ENCODE results near the gene SELENOM.
"Not testable (repeated sequence)": the region's sequence is repeated elsewhere in the genome, so short reads cannot be mapped to it uniquely, and the experiment has no call there.

The SELENOM gene

DNA sequence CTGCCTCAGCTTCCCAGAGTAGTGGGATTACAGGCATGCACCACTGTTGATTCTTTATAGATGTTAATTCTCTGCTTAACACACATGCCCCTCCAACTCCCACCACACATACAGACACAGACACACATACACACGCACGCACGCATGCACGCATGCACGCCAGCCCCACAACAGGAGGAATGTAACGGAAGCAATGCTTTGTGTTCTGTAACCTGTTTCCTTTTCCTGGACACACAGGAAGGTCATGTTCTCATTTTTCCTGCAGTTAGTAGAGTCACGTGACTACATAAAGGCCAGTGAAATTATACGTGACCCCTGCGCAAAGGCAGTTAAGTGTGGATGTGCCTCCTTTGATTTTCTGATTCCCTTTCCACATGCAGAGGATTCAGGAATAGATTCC, 34.2 kb downstream of the SELENOM start:
- DNase-seq = not testable (repeated sequence)

DNA sequence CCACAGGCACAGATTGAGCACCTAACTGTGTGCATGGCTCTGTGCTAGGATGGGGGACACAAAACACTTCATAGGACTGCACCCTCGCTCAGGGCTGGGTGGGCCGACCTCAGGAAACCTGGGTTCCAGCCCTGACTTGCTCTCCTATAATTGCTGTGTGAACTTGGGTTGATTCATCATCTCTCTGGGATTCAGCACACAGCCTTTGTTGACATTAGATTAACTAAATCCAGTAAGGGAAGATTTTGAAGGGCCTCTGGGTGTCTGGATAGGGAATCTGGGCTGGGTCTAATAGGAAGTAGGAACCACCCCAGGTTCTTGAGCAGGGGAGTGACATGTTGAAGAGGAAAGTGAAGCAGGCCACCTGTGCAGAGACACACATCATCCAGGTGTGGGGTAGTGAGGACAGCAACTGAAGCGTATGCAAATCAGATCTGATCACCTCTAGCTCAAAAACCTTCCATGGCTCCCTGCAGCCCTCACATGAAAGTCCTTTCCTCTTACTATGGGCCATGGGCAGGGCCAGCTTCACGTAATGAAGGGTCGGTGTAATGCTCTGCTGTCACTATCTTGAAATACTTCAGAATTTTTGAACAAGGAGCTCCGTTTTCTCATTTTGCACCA, 37.6 kb downstream of the SELENOM start:
- DNase-seq = not testable (repeated sequence)

DNA sequence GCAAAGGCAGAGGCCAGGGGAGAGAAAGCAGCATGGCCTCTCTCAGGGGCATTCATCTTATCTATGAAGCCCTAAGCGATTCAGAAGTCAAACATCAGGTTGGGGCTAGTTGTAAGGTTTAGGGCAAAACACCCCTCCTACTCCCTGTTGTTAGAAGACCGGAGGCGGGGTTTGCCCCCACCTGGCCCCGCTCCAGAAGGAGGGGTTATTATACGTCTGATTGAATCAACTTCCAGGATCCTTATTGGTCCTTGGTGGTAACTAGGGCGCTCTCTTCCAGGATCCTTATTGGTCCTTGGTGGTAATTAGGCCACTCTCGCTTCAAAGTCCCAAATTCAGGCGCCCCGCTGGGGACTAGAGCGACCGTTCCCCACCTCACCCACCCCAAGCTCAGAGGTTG, 38.4 kb downstream of the SELENOM start:
- no peak for DNase-seq

DNA sequence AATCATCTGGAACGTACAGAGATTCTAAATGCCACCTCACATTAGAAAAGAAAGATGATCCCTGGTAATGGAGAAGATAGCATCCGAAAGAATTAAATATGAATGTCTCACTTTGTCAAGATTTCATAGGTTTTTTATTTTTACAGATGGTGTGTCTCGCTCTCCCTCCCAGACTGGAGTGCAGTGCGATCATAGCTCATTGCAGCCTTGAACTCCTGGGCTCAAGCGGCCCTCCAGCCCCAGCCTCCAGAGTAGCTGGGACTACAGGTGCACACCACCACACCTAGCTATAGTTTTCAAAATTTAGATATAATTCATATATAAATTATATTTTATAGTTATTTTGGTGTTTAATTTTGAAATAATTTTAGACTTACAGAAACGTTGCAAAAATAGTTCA, 43.0 kb downstream of the SELENOM start:
- DNase-seq = no peak

DNA sequence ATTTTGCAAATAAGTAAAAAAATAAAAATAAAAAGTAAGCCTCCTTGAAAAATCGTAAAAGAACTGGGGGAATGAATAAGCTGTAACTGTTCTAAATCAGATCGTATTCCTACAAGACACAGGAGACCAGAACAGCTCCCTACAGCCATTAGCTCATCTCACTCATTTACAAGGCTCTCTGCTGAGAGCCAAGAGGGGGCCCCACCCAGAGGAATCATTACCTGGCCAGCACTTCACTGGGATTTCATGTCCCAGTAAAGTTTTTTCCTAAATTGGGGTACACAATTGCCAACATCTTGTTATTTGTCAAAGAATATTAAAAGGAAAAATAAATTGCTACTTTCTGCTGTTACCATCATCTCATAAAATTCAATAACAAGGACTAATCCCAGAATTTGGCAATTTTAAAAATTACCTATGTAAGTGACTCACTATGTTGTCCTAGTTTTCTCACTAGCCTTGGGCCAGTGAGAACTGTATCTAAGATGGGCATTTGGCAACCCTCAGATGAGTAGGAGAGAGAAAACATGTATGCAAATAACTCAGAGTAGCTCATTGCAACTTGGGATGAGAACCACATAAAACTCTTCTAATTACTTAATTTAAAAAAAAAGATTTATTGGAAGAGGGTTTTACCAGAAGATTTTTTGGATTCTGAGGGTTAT, 44.7 kb downstream of the SELENOM start:
- no peak for DNase-seq

DNA sequence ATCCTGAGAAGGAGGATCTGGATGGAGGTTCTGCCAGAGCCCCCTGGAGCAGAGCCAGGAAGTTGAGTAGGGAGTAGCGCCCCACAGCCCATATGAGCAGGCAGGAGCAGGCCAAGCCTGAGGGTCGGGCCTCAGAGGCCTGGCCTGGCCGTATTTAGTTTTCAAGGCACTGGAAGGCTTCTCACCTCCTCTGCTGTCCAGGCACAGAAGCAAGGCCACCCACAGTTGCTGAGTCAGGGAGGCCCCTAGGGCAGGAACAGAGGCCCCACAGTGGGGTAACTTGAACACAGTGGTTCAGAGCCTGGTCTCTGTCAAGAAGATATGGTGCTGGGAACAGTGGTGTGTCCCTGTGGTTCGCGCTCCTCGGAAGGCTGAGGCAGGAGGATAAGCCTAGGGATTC, 47.7 kb downstream of the SELENOM start:
- not testable (repeated sequence) for DNase-seq

DNA sequence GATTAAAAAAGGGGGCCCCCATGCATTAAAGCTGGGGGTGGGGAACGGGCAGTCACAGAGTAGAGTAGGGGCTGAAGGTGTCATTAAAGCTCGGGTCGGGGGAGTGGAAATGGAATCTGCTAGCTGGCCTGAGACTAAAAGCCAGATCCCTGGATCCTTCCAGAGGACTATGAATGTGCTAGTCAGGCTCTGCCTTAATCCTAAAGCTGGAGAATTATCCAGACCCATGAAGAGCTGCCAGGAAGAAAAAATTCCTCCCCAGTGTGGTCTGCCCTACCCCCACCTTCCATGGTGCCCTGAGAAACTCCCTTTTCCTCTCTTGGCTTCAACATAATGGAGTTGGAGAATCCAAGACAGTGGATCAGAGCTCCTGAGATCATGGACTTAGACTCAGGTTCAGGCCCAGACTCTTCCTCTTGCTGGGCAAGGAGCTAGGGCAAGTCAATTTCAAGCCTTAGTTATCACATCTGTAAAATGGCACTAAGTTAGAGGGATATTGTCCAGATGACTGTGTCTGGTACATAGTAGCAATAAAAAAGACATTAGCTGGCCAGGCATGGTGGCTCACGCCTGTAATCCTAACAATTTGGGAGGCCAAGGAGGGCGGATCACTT, 50.3 kb downstream of the SELENOM start:
- DNase-seq = no peak

DNA sequence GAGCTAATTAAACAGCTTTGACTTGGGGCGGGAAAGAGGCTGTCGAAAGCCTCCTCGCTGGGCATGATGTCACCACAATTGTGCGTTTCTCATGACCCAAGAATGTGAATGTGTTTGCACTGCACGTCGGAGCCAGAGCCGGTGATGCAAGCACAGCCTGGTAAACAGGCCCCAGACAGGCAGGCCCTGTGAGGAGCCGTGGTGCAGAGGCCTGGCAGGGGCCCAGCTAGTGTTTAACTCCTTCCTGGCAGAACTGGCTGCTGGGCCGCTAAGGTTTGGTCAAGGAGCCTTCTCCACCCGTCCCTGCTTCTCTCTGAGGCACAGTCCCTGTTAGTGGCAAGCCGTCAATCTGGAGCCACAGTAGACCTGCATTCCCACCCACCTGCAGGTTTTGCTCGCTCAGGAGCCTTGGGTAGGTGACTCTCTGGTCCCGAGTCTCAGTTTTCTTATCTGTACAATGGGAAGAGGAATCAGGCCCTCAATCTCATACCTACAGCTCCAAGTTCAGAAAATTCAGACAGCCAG, 51.7 kb downstream of the SELENOM start:
- peak; percentile 84 for DNase-seq

DNA sequence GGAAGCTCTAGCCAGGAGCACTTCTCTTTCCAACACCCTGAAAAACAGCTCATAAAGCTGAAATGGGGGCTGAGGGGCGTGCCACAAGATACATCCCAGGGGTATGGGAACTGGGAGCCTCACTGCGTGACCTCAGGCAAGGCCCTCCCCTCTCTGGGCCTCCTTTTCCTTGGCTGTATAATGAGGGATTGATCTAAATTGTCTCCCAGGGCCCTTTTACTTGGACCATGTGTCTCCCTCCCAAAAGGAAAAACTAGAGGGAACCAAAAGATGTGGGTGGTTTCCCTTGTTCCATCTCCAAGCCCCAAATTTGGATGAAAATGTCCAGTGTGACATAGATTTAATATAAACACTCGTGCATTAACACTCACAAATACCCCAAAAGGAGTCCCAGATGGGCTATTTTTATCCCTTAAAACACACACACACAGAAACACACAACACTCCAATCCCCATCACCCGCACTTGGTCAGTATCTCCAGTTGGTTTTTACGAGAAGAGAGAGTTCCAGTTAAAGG, 52.2 kb downstream of the SELENOM start:
- no peak for DNase-seq
